ENCODE measurements around the gene SSNA1. TPM values are rescaled to one million over a fixed set of nuclear protein-coding genes. Genes with fewer than 3 reads are reported as not detected.

SSNA1 gene
- total and polyA plus RNA-seq, 9 of the 15 experiments (the other 6 are each of a cell fraction or from before 2014, with no cell fraction given): 1.9 to 130 (median 57.1) TPM

GRCh38 chr9:137188490-137189296 lies at the start of gene SSNA1, which contains the start of gene ANAPC2 (continued):
- TF ChIP-seq MBD1 (CRISPR knock-in tag; IDR thresholded peaks at IDR 0.05) (no peak), SRF (CRISPR knock-in tag; IDR thresholded peaks at IDR 0.05) (peak in 1 of 2 experiments; percentile 69; a peak in 1 of 4 replicates), RB1 (IDR thresholded peaks at IDR 0.05; ENCODE audit: low read depth) (peak; percentile 83), RNF219 (CRISPR knock-in tag; IDR thresholded peaks at IDR 0.05) (no peak), RBM15 (IDR thresholded peaks at IDR 0.05; ENCODE audit: insufficient read depth, low read length) (no peak), ZNF277 (CRISPR knock-in tag; IDR thresholded peaks at IDR 0.05; ENCODE audit: borderline replicate concordance) (no peak), POLR2G (IDR thresholded peaks at IDR 0.05; ENCODE audit: low read depth, low read length) (peak; percentile 97), FOXP4 (CRISPR knock-in tag; IDR thresholded peaks at IDR 0.05; ENCODE audit: borderline replicate concordance) (no peak), HMBOX1 (IDR thresholded peaks at IDR 0.05) (no peak), SMARCB1 (IDR thresholded peaks at IDR 0.05; ENCODE audit: insufficient read length, low read depth) (no peak), PHF21A (IDR thresholded peaks at IDR 0.05; ENCODE audit: borderline replicate concordance, low read depth) (no peak), SIX5 (IDR thresholded peaks at IDR 0.05; ENCODE audit: borderline replicate concordance in 1 of 2, insufficient read depth in 1 of 2, low read depth in 1 of 2, low read length in 2 of 2) (peak; percentile 59 to 67; a peak in 3 of 4 replicates), TCF15 (CRISPR knock-in tag; IDR thresholded peaks at IDR 0.05) (no peak), ZNF511 (CRISPR knock-in tag; IDR thresholded peaks at IDR 0.05) (0 out of 2 replicates have a peak, but pooled peaks have one; percentile 42), FOXA3 (CRISPR knock-in tag; conservative IDR thresholded peaks at IDR 0.05 in 1 of 2, IDR thresholded peaks at IDR 0.05 in 1 of 2) (no peak), ZNF324 (CRISPR knock-in tag; IDR thresholded peaks at IDR 0.05) (no peak)
